GM18520 (cell line): ENCODE data around the gene ANKS4B.
"Not testable (repeated sequence)": the region's sequence is repeated elsewhere in the genome, so short reads cannot be mapped to it uniquely, and the experiment has no call there.

Experiments used
- ATAC-seq: cut with Tn5 transposase; IDR thresholded peaks from one replicate; pipeline ENCODE4 v1.9.1; 2021; ENCODE audit not compliant: unreplicated experiment

Gene ANKS4B

DNA sequence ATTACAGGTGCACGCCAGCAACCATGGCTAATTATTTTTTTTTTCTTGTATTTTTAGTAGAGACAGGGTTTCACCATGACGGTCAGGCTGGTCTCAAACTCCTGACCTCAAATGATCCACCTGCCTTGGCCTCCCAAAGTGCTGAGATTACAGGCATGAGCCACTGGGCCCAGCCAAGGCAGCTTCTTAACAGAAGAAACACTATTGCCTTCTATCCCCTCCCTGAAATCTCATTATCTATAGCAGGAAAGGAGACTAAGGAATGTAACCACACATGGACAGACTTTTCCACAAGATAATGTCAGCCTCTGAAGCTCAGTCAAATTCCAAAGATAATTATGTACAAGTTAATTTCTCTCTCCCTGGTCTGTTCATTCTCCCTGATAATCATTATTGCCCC, 16.4 kb upstream of the ANKS4B start:
- ATAC-seq: no peak

DNA sequence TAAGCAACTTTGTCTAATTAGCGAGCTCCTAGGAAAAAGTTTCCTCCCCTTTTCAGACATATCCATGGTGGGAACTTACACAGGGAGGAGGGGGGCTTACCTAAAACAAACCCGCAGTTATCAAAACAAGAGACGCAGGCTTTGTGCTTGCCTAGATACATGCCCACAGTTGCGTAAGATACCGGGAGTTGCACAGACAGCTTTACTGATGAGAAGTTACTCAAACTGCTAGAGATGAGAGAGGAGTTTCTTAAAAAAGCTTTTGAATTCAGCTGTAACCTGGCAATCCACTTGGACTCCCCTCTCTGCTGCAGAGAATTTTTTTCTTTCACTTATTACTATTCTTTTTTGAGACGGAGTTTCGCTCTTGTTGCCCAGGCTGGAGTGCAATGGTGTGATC, 15.3 kb upstream of the ANKS4B start:
- ATAC-seq: no peak

DNA sequence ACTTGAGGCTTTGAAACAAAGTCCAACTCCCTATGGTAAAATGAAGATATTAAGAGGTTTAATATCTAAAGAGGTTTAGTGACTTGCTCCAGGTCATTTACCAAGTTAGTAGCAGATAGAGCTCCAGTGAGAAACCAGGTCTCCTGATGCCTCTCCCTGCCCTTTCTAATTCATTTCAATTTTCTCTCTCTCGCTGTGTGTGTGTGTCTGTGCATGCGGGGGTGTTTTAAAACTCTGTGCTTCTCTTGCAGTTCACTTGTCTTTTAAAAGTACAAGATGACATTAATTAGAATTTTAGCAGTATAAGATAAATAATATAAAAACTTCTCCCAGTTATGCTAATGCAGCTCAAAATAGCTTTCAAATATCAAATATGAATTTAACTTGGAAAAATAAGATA, 13.9 kb upstream of the ANKS4B start:
- no peak for ATAC-seq

DNA sequence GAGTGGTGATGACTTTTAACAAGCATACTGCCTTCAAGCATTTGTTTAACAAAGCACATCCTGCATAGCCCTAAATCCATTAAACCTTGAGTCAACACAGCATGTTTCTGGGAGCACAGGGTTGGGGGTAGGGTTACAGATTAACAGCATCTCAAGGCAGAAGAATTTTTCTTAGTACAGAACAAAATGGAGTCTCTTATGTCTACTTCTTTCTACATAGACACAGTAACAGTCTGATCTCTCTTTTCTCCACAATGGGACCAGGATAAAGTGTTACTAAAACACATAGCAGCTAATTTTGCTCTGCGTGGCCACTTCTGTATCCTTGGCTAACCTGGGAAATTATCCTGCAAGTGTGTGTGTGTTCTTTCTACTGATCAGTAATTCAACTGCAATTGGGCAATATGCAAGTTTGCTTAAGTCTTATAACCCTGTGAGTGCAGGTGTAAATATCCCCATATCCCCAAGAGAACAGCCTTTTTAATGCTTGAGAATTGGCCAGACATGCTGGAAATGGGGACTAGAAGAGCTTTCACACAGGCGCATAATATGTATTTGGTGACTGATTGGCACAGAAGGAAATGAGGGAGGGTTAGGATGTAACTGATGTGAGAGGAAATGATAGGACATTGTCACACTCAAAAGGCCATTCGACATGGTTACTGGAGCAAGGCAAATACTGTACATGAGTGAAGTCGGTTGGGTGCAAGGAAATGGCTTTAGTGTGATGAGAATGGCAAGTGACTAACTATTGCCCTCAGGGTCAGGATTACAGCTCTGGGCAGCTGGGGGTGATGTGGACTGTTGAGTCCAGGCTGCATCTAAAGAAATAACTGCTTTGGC, 10.8 kb upstream of the ANKS4B start:
- ATAC-seq: no peak

DNA sequence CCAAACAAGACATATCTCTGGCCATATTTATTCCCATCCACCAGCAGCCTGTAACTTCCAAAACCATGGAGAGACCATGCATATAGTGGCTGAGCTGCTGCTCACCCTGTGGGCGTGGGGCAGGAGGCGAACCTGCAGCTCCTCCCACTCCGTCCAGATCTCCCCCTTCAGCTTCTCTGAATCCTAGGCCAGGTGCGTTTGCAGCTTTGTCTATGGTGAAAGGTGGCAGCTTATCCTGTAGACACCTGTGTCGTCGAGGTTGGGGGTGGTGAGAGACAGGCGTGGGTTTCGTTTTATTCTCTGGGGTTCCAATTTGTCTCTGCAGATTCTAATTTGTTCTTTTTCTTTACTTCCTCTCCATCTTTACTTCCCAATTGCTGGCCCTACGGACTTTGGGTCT, 9.7 kb upstream of the ANKS4B start:
- no peak for ATAC-seq

DNA sequence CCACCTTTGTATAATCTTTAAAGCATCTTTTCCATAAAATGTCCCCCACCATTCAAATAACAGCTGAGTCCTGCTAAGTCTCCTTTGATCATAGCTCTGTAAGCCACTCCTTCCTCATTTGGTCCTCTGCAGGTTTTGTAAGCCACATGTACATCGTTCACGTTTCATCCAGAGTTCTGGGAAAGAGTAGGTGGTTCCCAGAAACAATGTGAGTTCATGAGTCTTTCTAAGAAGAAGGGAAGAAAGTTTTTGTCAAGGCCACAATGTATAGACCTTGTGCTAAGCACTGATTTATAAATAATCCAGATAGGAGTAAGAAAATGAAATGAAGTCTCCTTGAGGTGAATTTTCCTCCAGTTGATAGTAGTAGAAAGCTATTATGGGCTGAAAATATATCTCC, 8.7 kb upstream of the ANKS4B start:
- ATAC-seq: no peak

DNA sequence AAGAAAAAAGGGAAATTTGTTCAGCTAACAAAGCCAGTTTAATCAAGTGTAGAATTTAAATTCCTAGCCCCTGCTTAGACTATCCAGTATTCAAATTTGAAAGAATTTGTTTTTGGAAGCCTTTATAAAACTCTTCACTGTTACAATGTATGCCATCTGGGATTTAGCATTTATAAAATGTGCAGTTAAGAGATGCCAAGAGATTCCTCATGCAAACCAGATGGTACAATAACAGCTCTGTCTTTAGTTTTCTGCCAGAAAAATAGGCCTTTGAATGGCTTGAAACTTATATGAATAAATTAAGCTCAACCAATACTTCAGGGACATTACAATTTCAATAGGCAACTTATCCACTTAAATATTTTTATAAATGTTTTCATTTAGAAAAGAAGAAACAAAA, 6.8 kb upstream of the ANKS4B start:
- no peak for ATAC-seq

DNA sequence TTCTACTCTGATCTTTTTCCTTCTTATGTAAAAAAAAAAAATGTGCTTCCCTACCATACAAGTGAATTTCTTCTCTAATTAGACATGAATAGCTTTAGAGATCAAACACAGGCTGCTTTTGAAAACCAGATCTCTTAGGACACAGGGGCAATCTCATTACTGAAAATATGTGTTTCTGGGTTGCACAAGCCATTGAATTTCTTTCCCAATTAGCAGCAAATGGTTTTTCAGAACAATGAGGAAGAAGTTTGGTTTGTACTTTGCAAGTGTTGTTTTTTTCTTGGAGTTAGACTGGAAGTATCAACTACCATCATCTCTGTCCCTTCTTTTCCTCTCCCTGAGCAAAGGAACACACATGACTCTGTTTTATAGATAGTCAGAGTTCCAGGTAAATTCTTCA, 5.6 kb upstream of the ANKS4B start:
- no peak for ATAC-seq

DNA sequence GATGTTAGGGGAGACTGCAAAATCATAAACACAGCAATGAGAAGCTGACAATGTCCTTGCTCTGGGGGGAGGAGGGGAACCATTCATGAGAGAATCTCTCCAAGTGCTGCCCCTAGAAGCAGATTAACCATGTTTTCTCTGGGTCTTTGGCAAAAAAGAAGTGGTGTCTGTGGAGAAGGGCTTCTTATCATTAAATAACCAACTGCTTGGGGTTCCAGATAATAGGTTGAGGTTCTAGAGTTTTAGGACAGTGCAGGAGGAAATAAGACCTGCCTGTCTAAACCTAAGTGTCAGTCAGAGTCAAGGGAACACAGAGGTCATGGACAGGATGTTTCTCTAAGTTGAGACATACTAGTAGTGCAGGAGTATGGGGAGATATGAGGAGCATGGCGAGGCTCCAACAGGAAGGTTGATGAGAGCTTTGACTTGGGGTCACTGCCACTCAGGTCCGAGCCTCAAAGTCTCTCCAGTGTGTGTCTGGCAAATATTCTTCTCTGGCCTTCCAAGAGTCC, 5.1 kb upstream of the ANKS4B start:
- ATAC-seq: no peak

DNA sequence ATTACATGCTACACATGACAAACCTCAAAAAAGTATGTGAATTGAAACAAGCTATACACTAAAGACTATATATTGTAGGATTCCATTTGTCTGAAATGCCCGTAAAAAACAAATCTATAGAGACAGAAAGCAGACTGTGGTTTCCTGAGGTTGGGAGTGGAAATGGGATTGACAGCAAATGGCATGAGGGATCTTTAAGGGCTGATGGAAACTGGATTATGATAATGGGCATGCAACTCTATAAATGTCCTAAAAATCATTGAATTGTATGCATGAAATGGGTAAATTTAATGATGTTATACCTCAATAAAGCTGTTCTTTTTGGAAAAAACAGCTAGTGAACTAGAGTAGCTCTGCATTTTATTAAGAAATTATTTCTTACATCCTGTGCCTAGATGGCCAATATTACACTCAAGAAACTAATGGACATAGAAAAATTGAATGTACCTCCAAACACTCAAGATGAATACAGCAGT, 416 bp upstream of the ANKS4B start:
- ATAC-seq: no peak

DNA sequence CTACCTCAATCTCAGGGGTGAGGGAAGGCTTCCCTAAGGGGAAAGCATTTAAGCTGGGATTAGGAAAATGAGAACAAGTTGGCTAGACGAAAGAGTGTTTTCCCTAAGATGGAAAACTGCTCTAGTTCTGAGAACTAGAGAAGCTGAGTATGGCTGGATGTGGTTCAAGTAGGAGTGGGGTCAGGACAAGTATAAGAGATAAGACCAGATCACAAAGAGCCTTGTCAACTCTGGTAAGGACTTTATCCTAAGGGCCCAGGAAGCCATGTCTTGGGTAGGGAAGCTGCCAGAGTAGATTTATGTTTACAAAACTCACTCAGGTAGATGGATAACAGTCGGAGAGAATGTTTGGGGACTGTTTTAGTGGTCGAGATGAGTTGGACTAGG, 1.7 kb downstream of the ANKS4B start:
- no peak for ATAC-seq

DNA sequence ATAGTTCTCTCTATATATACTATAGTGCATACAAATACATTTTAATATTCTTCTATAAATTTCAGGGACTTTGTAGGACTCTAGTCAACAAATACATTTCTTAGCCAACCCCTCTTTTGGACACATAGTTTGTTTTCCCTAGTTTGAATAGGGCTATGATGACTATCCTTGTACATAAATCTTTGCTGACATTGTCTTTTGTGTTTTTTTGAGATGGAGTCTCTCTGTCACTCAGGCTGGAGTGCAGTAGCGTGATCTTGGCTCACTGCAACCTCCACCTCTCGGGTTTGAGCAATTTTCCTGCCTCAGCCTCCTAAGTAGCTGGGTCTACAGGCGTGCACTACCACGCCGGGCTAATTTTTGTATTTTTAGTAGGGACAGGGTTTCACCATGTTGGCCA, 3.3 kb downstream of the ANKS4B start:
- no peak for ATAC-seq

DNA sequence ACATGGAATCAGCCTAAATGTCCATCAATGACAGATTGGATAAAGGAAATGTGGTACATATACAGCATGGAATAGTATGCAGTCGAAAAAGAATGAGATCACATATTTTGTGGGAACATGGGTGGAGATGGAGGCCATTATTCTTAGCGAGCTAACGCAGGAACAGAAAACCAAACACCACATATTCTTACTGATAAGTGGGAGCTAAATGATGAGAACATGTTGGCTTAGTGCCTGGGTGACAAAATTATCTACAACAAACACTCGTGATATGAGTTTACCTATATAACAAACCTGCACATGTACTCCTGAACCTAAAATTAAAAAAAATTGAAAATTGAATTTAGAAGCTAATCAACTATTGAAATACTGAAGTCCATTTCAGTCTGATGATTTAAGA, 6.1 kb downstream of the ANKS4B start:
- no peak for ATAC-seq

DNA sequence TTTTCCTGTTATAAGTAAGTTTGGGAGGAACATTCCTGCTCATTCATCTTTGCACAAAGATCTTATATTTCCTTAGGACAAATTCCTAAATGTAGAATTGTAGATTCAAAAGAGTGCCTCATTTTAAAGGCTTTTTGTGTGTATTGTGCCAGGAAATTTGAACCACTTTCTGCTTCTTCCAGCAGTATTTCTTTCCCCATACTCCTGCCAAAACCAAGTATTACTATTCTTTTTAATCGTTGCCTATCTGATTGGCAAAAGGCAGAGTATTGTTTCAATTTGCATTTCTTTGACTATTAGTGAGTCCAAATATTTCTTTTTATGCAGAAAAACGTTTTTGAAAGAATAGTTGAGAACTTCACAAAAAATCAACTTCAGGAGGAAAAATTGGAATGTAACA, 9.3 kb downstream of the ANKS4B start:
- no peak for ATAC-seq

DNA sequence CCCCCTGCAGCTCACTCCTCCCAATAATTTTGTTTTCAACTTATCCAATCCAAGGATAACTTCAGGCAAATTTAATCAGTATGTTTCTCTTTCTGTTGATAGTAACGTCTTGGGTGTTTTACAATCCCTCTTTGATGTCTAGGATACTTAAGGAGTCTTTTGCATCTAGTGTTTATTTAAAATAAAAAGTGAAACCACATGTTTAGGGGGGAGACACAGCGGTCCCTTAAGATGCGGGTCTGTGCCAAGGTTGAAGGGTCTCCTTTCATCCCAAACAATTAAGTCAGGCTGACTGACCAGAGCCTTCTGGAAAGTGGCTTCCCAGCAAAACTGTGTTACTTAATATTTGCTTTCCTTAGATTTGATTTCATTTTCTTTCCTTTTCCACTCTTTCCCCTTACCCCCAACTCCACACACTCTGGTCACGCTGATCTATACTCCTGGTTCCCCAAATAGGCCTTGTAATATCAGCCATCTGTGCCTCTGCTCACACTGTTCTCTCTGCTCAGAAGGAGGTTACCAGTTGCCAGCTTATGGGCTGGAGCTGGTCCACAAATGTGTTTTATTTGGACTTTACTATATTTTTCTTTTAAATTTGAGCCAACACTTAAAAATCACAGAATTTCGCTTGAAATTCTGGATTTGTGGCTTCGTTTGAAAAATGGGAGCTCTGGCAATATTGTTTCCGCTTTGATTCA, 11.2 kb downstream of the ANKS4B start:
- no peak for ATAC-seq

DNA sequence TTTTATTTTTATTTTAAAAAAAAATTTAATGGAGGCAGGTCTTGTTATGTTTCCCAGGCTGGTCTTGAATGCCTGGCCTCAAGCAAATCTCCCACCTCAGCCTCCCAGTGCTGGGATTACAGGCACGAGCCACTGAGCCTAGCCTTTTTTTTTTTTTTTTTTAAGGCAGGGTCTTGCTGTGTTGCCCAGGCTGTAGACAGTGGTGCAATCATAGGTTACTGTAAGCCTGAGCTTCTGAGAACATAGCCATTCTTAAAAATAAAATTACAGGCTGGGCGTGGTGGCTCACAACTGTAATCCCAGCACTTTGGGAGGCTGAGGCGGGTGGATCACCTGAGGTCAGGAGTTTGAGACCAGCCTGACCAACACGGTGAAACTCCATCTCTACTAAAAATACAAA, 14.7 kb downstream of the ANKS4B start:
- ATAC-seq: not testable (repeated sequence)

DNA sequence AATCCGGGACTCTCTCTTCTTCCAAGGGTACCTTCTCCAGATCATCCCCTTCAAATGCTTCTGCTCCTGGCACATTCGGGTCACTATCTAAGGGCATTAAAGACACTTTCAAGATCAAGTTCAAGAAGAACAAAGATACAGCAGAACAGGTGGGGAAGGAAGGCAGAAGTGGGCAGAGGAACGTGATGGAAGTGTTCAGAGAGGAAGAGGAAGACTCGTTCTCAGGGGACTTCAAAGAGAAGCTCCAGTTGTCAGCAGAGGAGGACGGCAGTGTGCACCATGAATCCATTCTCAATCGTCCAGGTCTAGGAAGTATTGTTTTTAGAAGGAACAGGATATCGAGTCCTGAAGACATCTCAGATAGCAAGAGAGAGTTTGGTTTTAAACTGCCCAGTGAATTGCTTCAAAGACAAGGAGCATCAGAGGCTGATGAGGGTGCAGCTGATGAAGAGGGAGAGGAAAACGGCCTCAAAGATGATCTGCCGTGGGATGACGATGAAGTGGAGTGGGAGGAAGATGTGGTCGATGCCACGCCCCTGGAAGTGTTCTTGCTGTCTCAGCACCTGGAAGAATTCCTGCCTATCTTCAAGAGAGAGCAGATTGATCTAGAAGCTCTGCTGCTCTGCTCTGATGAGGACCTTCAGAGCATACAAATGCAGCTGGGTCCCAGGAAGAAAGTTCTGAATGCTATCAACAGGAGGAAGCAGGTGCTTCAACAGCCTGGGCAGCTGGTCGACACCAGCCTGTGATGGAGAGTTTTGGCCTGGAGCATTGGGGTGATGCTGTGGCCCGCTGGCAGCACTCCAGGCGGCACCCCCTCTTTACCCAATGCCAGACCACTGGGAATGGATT, 16.8 kb downstream of the ANKS4B start:
- ATAC-seq: no peak

DNA sequence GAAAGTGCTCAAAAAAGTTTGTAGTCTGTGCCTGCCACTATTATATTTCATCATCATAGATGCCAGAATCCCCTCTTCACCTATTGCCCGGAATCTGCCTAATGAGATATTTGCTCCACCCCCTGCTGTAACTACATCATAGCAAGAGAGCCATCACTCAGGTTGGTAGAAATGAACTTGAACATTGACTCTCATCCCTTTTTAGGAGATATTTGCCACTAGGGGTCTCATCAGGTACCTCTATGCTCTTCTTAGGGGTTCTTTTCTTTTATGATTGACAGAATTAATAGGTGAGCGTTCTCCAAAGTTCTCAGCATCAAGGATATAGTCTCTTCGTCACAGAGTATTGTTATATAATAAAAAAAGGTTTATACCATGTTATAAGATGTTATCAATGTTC, 20.0 kb downstream of the ANKS4B start:
- ATAC-seq: no peak

DNA sequence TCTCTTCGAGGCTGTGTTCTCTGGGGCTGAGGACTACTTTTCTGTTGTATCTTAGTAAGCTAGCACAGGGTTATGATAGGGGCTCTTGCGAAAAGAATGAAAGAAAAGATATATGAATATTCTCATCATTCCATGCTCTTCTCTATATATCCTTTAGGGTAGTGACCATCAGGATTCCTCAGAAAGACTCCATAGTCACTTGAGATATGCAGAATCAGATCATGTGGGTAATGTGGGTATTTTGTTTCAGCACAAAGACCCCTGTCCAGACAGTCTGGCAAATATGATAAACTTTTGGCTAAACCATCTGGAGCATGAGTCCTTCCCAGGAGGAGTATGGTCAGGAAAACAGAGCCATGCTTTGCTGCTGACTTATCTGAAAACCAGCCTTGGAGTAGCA, 23.1 kb downstream of the ANKS4B start:
- no peak for ATAC-seq

DNA sequence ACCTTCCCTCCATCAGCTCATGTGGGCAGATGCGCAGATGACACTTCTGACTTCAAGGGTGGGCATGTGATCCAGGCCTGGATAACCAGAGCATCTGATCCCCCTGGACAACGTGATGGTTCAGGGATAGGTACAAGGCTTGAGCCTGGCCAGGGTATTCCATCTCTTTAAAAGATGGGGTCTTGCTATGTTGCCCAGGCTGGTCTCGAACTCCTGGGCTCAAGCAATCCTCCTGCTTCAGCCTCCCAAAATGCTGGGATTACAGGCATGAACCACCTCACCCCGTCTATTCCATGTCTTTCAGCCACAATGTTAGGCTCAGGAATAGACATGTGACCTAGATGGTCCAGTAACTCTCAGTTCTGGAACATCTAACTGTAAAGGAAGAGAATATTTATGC, 23.8 kb downstream of the ANKS4B start:
- no peak for ATAC-seq
